GM10248 (cell line): Measurements from ENCODE around the gene GLTP.

ENCODE experiments used
- CTCF ChIA-PET: fragments of 300-600 bp; sonication (Branson Sonifier 250); formaldehyde crosslinking; extraction: SDS; loops from one replicate; lab custom pipeline; 2021; ENCODE audit warnings: antibody characterized with exemption; lab: Yijun Ruan, JAX
- POLR2A ChIA-PET: fragments of 350-650 bp; sonication (Branson Sonifier 250); formaldehyde crosslinking; extraction: SDS; loops from one replicate; lab custom pipeline; 2020; ENCODE audit warnings: antibody characterized with exemption; lab: Yijun Ruan, JAX
- DNase-seq: peaks from one replicate; pipeline ENCODE4 v3.0.0; 2012; ENCODE audit errors: extremely low spot score
- CTCF ChIP-seq: IDR thresholded peaks from 2 replicates; pipeline ENCODE4 v1.5.1; 2012; ENCODE audit warnings: mild to moderate bottlenecking, low read depth; ENCODE audit errors: extremely low read depth, missing control alignments, control extremely low read depth

Gene GLTP

GRCh38 chr12:109827080-109827479 lies 53.3 kb downstream of the GLTP start:
- TF ChIP-seq CTCF = no peak
- CTCF ChIA-PET = interaction anchor here (1.3 to 1.7 kb wide), 2 partner anchors 17 to 22 kb away, joined by 5 to 6 read pairs; no protein-coding TSS in a partner anchor

DNA sequence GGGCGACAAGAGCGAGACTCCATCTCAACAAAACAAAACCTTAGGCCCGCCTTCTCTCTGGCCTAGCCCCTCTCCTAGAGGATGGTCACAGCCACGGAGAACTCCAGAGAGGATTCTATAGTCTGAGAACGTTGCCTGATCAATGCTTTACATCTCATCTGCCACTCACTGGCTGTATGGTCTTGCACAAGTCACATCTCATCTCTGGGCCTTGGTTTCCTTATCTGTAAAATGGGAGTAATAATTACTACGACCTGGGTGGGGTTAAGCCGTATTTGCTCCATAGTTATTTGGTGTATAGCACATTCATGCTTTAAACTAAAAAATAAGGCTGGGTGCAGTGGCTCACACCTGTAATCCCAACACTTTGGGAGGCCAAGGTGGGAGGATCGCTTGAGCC lies 55.6 kb downstream of the GLTP start:
- DNase-seq = no peak
- no peak for TF ChIP-seq CTCF
- POLR2A ChIA-PET = no interaction called here
- CTCF ChIA-PET = interaction anchor here (2.4 kb wide), 1 partner anchor 20 kb away, joined by 6 read pairs; no protein-coding TSS in a partner anchor

More at GRCh38 chr12:109827080-109827479, 53.3 kb downstream of the GLTP start:
- no peak for DNase-seq
- POLR2A ChIA-PET = no interaction called here

DNA sequence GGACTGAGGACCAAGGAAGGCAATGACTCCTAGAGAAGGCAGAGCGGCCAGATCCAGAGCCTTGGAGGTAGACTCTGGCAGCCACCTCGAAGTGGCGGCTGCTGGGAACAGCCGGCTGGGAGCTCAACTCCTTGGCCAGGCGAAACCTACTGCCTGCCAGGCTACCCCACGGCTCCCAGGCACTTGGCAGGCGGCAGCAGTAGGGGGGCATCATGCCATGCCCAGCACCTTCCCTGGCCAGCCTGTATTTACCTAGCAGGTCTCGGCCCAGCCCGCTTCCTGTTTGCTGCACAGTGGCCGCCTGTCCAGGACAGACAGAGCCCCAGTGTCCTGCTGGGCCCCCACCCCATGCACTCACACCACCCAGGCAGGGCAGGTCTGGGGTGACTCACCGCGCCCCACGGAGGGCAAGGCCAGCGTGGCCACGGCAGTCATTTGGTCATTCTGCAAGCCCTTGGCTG lies 57.4 kb downstream of the GLTP start:
- ChIA-PET POLR2A (no interaction called here), CTCF (interaction anchor here (1.3 kb wide), 1 partner anchor 23 kb away, joined by 3 read pairs; no protein-coding TSS in a partner anchor)
- TF ChIP-seq CTCF = no peak
- no peak for DNase-seq

DNA sequence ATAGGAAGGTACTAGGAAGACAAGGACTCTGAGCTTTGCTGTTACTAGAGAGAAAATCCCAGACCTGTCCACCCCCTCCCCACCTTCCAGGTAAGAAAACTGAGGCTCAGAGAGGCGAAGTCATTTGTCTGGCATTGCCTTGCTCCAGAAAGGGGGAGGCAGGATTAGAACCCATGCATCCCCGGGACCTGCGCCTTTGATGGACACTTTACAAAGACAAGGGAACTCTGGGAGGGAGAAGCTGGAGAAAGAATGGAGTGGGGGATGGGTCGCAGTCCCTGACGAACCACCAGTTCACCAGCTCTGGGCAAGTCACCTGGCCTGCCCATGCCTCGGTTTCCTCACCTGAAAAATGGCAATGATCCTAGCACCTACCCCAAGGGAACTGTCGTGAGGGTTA lies 57.9 kb downstream of the GLTP start:
- POLR2A ChIA-PET = no interaction called here
- CTCF ChIA-PET = interaction anchor here (1.3 kb wide), 1 partner anchor 23 kb away, joined by 3 read pairs; no protein-coding TSS in a partner anchor
- no peak for DNase-seq
- TF ChIP-seq CTCF = no peak

- POLR2A ChIA-PET = no interaction called here
- no peak for DNase-seq
- TF ChIP-seq CTCF = no peak
- CTCF ChIA-PET = interaction anchor here (1.3 kb wide), 1 partner anchor 24 kb away, joined by 3 read pairs; no protein-coding TSS in a partner anchor
These were observed 58.4 kb downstream of the GLTP start for GRCh38 chr12:109821968-109822367.

DNA sequence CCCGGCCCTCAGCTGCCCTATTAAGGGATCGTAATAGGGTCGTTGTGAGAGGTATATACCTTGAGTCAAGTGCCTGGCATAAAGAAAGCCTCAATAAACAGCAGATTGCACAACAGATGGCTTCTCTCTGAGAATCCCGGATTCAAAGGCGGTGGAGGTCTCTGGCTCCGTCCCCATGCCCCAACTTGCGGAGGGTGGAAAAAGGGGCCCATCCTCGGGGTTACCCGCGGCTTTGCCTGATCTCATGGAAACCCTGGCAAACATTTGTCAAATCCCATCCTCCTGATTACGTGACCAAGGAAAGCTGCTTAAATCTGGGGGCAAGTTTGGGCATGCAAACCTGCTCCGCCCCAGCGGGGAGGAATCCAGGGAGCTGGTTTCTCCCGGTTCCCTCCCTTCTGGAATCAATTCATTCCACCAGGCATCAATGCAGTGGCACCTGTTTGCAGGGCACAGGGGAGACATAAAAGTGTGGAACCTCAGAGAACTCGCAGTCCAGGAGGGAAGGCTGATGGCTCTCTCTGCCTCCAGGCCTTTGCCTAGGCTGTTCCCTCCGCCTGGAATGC lies 59.4 kb downstream of the GLTP start:
- TF ChIP-seq CTCF = no peak
- POLR2A ChIA-PET = no interaction called here
- no peak for DNase-seq
- CTCF ChIA-PET = interaction anchor here (1.0 kb wide), 1 partner anchor 24 kb away, joined by 5 read pairs; no protein-coding TSS in a partner anchor
